WTC11 (cell line): Measurements from ENCODE around the gene GAK.

Source experiments
- CREB1 ChIP-seq: sonication (generic); formaldehyde crosslinking; IDR thresholded peaks from 2 replicates; pipeline ENCODE4 v1.8.0; 2023; ENCODE audit warnings: mild to moderate bottlenecking, missing genetic modification reagents
- OVOL2 ChIP-seq: fragments of 250-450 bp; sonication (Bioruptor Pico); IDR thresholded peaks from 2 replicates; pipeline ENCODE4 v1.9.0; 2021; ENCODE audit warnings: mild to moderate bottlenecking, borderline replicate concordance
- PREB ChIP-seq: sonication (generic); formaldehyde crosslinking; IDR thresholded peaks from 2 replicates; pipeline ENCODE4 v1.8.1; 2022; ENCODE audit warnings: mild to moderate bottlenecking, missing genetic modification reagents, moderate library complexity, borderline replicate concordance
- RELA ChIP-seq: sonication (generic); formaldehyde crosslinking; IDR thresholded peaks from 2 replicates; pipeline ENCODE4 v1.8.1; 2022; ENCODE audit warnings: missing genetic modification reagents, mild to moderate bottlenecking, borderline replicate concordance
- SP1 ChIP-seq: sonication (generic); formaldehyde crosslinking; conservative IDR thresholded peaks from 2 replicates; pipeline ENCODE4 v1.8.1; 2022; ENCODE audit warnings: missing genetic modification reagents
- USF2 ChIP-seq: sonication (generic); formaldehyde crosslinking; IDR thresholded peaks from 2 replicates; pipeline ENCODE4 v1.8.1; 2023; ENCODE audit warnings: mild to moderate bottlenecking, missing genetic modification reagents, moderate library complexity
- ZNF532 ChIP-seq: fragments of 250-450 bp; sonication (Bioruptor Pico); IDR thresholded peaks from 2 replicates; pipeline ENCODE4 v1.9.0; 2021; ENCODE audit warnings: mild to moderate bottlenecking, borderline replicate concordance
- TF ChIP-seq, protein P1 (sequence below): fragments of 200-600 bp; IDR thresholded peaks from 2 replicates; pipeline ENCODE4 v1.8.0; 2022; ENCODE audit warnings: antibody characterized with exemption
- TF ChIP-seq, protein P2 (sequence below): fragments of 250-450 bp; sonication (Bioruptor Pico); conservative IDR thresholded peaks from 2 replicates; pipeline ENCODE4 v1.9.0; 2021; ENCODE audit warnings: mild to moderate bottlenecking
- TF ChIP-seq, protein P3 (sequence below): sonication (generic); formaldehyde crosslinking; IDR thresholded peaks from 2 replicates; pipeline ENCODE4 v1.8.0; 2022; ENCODE audit warnings: mild to moderate bottlenecking, missing genetic modification reagents
- TF ChIP-seq, protein P4 (sequence below): sonication (generic); formaldehyde crosslinking; IDR thresholded peaks from 2 replicates; pipeline ENCODE4 v1.8.0; 2022; ENCODE audit warnings: missing genetic modification reagents

GRCh38 chr4:978957-979701, 47.0 kb upstream of the GAK start:
- TF ChIP-seq, protein P1, sequence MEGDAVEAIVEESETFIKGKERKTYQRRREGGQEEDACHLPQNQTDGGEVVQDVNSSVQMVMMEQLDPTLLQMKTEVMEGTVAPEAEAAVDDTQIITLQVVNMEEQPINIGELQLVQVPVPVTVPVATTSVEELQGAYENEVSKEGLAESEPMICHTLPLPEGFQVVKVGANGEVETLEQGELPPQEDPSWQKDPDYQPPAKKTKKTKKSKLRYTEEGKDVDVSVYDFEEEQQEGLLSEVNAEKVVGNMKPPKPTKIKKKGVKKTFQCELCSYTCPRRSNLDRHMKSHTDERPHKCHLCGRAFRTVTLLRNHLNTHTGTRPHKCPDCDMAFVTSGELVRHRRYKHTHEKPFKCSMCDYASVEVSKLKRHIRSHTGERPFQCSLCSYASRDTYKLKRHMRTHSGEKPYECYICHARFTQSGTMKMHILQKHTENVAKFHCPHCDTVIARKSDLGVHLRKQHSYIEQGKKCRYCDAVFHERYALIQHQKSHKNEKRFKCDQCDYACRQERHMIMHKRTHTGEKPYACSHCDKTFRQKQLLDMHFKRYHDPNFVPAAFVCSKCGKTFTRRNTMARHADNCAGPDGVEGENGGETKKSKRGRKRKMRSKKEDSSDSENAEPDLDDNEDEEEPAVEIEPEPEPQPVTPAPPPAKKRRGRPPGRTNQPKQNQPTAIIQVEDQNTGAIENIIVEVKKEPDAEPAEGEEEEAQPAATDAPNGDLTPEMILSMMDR: no peak
- TF ChIP-seq CREB1 (CRISPR knock-in tag) (no peak), ZNF532 (CRISPR knock-in tag) (no peak), RELA (CRISPR knock-in tag) (no peak), USF2 (no peak), SP1 (CRISPR knock-in tag) (no peak), PREB (CRISPR knock-in tag) (no peak), OVOL2 (no peak)
- TF ChIP-seq, protein P2, sequence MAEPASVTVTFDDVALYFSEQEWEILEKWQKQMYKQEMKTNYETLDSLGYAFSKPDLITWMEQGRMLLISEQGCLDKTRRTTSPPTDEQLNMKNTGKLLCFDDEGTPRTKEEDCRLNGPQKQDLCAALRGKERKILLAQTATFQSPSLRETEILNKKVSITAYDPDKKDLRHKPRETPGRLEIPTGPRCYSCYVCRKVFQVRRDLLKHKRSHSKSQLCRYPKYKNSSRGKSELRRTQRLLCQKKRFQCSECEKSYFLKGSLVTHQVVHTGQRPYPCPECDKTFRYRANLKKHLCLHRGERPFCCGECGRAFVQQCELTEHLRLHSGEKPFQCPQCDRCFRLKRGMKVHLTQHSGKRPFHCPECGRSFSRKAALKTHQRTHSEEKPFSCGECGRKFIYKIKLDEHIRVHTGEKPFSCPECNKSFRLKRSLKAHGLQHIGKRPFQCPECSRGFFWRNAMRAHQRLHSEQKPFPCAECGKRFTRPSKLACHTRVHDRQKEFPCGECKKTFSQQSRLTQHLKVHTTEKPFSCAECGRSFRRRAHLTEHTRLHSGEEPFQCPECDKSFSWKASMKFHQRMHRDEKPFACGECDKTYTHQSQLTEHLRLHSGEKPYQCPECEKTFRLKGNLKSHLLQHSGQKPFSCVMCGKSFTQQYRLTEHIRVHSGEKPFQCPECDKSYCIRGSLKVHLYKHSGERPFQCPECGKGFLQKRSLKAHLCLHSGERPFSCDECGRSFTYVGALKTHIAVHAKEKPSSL (CRISPR knock-in tag): no peak
- TF ChIP-seq, protein P3, sequence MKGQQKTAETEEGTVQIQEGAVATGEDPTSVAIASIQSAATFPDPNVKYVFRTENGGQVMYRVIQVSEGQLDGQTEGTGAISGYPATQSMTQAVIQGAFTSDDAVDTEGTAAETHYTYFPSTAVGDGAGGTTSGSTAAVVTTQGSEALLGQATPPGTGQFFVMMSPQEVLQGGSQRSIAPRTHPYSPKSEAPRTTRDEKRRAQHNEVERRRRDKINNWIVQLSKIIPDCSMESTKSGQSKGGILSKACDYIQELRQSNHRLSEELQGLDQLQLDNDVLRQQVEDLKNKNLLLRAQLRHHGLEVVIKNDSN (CRISPR knock-in tag): no peak
- TF ChIP-seq, protein P4, sequence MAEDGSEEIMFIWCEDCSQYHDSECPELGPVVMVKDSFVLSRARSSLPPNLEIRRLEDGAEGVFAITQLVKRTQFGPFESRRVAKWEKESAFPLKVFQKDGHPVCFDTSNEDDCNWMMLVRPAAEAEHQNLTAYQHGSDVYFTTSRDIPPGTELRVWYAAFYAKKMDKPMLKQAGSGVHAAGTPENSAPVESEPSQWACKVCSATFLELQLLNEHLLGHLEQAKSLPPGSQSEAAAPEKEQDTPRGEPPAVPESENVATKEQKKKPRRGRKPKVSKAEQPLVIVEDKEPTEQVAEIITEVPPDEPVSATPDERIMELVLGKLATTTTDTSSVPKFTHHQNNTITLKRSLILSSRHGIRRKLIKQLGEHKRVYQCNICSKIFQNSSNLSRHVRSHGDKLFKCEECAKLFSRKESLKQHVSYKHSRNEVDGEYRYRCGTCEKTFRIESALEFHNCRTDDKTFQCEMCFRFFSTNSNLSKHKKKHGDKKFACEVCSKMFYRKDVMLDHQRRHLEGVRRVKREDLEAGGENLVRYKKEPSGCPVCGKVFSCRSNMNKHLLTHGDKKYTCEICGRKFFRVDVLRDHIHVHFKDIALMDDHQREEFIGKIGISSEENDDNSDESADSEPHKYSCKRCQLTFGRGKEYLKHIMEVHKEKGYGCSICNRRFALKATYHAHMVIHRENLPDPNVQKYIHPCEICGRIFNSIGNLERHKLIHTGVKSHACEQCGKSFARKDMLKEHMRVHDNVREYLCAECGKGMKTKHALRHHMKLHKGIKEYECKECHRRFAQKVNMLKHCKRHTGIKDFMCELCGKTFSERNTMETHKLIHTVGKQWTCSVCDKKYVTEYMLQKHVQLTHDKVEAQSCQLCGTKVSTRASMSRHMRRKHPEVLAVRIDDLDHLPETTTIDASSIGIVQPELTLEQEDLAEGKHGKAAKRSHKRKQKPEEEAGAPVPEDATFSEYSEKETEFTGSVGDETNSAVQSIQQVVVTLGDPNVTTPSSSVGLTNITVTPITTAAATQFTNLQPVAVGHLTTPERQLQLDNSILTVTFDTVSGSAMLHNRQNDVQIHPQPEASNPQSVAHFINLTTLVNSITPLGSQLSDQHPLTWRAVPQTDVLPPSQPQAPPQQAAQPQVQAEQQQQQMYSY (CRISPR knock-in tag): no peak
